Measurements from ENCODE around the gene AIF1L.

The AIF1L gene

GRCh38 chr9:131078427-131079366 lies 17.6 kb upstream of the AIF1L start:
- no peak for TF ChIP-seq CTCF (conservative IDR thresholded peaks at IDR 0.05; ENCODE audit: low read length)
- no peak for DNase-seq (ENCODE audit: low read depth)
- H3K4me3 ChIP-seq (ENCODE audit: low read length) = no peak overlapping the region

DNA sequence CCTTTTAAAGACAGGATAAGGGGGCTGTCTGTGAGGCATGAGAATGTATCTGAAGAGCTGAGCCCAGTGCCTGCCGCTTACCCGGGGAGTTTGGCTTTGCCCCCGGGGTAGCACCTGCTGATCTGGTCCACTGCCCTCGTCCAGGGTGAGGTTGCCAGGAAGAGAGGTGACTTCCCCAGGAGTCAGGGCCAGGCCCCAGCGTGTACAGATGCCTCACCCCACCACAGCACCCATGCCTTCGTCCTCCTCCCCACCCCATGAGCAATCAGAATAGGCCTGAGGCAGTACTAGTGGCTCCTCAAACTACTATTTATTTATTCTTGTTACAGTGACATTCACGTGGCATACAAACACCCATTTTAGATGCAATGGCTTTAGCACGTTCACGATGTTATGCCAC lies 15.7 kb upstream of the AIF1L start:
- DNase-seq (ENCODE audit: low read depth) = no peak

DNA sequence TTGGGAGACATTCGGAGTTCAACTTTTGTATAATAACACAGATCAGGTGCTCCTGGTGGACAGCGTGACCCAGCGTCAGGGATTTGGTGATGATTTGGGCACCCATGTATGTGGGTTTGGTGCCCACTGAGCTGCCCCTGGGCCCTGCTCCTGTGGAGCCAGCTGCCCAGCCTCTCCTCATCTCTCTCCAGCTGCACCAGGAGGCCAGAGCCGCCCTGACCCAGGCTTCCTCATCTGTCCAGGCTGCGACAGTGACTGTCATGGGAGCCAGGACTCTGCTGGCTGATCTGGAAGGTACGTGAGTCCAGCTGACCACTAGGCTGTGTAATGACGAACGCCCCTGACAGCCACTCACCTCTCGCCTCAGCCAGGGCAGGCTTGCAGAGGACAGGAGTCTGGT lies 14.5 kb upstream of the AIF1L start:
- no peak for DNase-seq (ENCODE audit: low read depth)
- no peak for TF ChIP-seq CTCF (conservative IDR thresholded peaks at IDR 0.05; ENCODE audit: low read length)
- no peak overlapping the region for H3K4me3 ChIP-seq (ENCODE audit: low read length)

More for the DNA sequence above, 15.7 kb upstream of the AIF1L start:
- no peak for TF ChIP-seq CTCF (conservative IDR thresholded peaks at IDR 0.05; ENCODE audit: low read length)
- no peak overlapping the region for H3K4me3 ChIP-seq (ENCODE audit: low read length)

GRCh38 chr9:131082774-131083512 lies 13.4 kb upstream of the AIF1L start:
- no peak overlapping the region for H3K4me3 ChIP-seq (ENCODE audit: low read length)
- no peak for DNase-seq (ENCODE audit: low read depth)
- no peak for TF ChIP-seq CTCF (conservative IDR thresholded peaks at IDR 0.05; ENCODE audit: low read length)

DNA sequence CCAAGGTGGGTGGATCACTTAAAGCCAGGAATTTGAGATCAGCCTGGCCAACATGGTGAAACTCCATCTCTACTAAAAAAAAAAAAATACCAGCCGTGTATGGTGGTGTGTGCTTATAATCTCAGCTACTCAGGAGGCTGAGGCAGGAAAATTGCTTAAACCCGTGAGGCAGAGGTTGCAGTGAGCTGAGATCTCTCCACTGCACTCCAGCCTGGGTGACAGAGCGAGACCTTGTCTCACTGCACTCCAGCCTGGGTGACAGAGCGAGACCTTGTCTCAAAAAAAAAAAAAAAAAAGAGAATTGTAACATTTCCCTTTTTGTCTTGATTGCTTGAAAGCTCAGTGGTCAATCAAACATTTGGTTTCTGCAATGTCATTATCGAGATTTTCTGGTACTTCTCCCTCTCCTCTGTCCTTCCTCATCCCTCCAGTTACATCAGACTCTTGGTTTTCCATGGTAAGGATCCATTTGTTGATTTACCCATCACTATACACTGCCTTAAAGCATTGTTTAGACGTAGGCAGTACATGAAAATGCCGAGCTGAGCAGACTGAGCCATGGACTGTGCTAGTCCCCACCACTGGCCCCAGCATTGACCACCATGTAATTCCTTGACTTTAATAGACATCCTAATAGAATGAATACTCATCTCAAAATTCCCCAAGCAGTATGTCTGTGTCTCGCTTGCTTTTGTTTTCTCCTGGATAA lies 11.5 kb upstream of the AIF1L start:
- H3K4me3 ChIP-seq (ENCODE audit: low read length) = no peak overlapping the region
- no peak for TF ChIP-seq CTCF (conservative IDR thresholded peaks at IDR 0.05; ENCODE audit: low read length)
- DNase-seq (ENCODE audit: low read depth) = no peak

DNA sequence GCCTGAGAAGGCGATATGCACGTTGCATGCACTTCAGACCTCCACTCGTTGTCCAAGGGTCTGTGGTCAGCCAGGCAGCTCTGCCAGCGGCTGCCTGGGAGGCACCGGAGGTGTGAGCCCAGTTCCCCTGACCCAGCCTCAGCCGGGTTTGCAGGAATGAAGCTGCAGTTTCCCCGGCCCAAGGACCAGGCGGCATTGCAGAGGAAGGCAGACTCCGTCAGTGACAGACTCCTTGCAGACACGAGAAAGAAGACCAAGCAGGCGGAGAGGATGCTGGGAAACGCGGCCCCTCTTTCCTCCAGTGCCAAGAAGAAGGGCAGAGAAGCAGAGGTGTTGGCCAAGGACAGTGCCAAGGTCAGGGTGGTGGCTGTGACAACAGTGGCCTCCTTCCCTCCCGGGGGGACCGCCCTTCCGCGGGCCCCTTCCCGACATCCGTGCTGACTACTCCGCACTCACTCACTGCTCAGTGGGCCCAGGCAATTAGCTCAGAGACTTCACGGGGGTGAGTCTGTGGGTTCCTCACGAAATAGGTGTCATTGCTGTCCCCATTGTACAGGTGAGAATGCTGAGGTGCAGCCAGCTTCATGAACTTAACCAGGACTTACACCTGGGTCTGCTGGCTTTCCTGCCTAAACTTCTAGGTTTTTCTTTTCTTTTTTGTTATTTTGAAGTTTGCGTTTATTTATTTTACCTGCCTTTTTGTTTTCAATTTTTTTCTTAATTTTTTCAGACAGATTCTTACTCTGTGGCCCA lies 10.8 kb upstream of the AIF1L start:
- no peak for DNase-seq (ENCODE audit: low read depth)
- H3K4me3 ChIP-seq (ENCODE audit: low read length) = no peak overlapping the region
- TF ChIP-seq CTCF (conservative IDR thresholded peaks at IDR 0.05; ENCODE audit: low read length) = no peak

Data from AG10803 (cell line).